Measurements from ENCODE around the gene SEPTIN5.
A peak's percentile ranks its signal among the peaks of the same experiment; 100 is the strongest.
"Not testable (repeated sequence)": the region's sequence is repeated elsewhere in the genome, so short reads cannot be mapped to it uniquely, and the experiment has no call there.

Gene SEPTIN5

DNA sequence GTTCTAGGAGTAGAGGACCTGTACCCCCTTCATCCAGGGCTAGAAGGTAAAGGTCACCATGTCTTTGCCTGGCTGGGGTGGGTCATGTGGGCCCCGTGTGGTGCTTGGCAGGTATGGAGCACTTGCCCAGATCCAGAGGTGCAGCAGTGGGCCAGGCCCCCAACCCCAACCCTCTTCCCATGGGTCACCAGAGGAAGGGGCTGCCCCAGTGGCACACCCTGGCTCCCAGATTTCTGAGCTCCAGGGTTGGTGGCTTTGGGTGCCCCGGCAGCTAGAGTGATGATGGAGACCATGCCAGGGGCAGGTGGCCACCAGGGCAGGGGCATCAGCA lies 6.7 kb downstream of the SEPTIN5 start:
- DNase-seq, result no peak

DNA sequence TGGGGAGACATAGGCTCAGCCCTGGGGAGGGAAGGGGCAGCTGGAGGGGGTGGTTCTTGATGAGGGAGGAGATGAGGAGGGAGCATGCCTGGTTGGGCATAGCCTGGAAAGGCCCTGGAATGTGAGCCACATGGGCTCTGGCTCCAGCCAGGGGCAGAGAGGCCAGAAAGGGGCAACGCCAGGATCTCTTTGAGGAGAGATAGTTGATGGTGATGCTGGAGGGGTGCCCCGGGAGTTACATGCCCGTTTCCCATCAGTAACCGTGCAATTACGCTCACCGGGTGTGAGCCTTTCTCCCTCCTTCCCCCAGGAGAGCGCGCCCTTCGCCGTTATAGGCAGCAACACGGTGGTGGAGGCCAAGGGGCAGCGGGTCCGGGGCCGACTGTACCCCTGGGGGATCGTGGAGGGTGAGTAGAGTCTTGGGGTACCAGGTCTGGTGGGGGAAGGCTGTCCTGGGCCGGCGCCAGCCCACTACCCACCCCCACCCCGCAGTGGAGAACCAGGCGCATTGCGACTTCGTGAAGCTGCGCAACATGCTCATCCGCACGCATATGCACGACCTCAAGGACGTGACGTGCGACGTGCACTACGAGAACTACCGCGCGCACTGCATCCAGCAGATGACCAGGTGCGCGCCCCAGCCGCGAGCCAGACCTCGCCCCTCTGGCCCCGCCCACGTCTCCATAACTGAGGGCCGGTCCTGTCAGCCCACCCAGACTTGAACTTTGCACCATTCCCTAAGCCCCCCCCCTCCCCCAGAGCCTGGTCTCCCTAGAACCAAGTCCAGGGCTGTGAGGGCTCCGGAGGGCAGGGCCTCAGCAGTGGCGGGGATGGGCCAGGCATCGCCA lies 7.3 kb downstream of the SEPTIN5 start:
- DNase-seq, result no peak

DNA sequence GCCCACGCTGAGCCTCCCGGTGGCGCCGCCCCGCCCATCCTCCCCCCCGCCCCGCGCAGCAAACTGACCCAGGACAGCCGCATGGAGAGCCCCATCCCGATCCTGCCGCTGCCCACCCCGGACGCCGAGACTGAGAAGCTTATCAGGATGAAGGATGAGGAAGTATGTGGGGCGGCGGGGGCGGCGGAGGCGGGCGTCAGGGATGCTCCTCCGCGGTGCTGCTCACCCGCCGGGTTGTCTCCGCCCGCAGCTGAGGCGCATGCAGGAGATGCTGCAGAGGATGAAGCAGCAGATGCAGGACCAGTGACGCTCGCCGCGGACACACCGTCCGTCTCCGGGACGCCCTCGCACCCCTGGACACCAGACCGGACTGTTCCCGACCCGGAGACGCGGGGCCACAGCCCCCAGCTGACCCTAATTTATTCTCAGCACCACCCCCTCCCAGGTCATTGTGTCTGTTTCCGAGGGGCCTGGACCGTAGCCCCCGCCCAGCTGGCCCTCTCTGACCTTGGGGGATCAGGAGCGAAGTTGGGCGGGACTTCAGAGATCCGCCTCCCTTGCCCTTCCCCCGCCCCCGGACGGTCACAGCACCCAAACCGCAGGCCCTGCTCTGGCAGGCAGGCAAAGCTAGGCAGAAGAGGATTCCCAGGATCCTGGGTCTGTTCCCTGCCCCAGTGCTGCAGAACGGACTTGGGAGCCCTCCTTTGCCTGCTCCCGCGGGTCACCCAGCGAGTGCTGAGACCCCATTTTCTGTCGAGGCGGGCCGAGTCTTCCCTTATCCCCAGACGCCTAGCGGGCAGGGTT lies 8.1 kb downstream of the SEPTIN5 start:
- no peak for DNase-seq

DNA sequence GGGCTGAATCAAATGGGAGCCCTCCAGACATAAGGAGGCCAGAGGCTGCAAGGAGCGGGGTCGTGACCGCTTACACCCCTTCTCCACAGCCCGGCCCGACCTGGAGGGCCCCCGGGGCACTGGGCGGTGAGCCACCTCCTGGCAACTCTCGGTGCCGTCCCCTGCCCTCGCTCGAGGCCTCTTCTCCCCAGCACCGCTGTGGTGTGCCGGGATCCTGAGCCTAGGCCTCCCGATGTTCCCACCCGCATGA lies 8.6 kb downstream of the SEPTIN5 start:
- DNase-seq, result no peak

DNA sequence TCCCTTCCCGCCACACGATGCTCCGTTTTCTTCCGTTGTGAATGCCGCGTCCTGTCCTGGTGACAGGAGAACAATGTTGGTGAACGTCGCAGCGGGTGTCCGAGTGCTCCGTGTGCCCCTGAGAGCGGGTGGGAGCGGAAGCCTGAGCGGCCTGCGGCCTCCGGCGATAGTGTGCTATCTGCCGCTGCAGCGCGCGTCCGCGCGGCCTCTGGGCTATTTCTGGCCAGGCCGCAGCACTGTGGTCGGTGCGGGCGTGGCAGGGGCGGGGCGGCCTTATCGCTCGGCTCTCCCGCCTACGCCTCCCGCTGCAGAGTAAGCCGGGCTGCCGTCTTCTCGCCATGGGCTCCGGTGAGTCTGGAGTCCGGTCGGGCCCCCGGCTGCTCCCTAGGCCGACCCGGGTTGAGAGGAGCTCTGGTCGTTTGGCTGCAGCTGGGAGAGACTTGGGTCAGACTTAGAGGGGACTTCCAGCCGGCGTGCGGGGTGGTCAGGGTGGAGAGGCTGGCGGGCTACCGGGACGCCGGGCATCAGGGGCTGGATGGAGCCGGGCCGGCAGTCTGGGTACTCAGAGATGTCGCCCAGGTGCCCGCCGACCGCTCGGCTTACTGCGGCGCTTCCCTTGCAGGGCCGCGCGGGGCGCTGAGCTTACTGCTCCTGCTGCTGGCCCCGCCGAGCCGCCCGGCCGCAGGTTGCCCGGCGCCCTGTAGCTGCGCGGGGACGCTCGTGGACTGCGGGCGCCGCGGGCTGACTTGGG lies 9.1 kb downstream of the SEPTIN5 start, which contains the start of gene GP1BB:
GP1BB (plus strand) TSS at position 308 of the 751 bp plus-strand sequence; CDS start at position 339, 31 bp downstream.
- DNase-seq, result no peak

DNA sequence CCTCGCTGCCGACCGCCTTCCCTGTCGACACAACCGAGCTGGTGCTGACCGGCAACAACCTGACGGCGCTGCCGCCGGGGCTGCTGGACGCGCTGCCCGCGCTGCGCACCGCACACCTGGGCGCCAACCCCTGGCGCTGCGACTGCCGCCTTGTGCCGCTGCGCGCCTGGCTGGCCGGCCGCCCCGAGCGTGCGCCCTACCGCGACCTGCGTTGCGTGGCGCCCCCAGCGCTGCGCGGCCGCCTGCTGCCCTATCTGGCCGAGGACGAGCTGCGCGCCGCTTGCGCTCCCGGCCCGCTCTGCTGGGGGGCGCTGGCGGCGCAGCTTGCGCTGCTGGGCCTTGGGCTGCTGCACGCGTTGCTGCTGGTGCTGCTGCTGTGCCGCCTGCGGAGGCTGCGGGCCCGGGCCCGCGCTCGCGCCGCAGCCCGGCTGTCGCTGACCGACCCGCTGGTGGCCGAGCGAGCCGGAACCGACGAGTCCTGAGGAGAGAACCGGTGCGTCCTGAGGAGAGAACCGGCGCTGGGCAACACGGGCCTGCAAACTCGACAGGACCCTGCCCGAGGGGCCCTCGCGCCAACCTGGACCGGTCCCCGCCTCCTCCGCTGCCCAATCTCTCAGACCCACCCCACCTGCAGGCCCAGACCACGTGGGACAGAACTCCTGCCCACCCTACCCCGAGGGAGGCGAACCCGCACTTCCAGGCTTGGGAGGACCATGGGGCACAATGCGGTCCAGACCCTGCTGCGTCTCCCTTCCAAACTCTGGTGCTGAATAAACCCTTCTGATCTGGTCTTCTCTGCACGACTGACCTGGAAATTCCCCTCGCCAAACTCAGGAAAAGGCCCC lies 9.9 kb downstream of the SEPTIN5 start:
- no peak for DNase-seq

DNA sequence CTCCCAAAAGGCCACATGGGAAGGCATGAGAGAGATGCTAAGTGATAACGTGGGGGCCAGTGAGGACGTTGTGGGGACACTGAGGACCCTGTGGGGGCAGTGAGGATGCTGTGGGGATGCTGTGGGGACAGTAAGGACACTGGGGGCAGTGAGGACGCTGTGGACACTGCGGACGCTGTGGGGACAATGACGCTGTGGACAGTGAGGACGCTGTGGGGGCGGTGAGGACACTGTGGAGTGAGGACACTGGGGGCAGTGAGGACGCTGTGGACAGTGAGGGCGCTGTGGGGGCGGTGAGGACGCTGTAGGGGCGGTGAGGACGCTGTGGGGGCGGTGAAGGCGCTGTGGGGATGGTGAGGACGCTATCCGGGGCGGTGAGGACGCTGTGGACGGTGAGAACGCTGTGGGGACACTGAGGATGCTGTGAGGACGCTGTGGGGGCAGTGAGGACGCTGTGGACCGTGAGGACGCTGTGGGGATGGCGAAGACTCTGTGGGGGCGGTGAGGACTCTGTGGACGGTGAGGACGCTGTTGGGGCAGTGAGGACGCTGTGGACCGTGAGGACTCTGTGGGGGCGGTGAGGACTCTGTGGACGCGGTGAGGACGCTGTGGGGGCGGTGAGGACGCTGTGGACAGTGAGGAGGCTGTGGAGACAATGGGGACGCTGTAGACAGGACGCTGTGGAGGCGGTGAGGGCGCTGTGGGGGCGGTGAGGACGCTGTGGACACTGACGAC lies 10.8 kb downstream of the SEPTIN5 start:
- DNase-seq, result no peak

DNA sequence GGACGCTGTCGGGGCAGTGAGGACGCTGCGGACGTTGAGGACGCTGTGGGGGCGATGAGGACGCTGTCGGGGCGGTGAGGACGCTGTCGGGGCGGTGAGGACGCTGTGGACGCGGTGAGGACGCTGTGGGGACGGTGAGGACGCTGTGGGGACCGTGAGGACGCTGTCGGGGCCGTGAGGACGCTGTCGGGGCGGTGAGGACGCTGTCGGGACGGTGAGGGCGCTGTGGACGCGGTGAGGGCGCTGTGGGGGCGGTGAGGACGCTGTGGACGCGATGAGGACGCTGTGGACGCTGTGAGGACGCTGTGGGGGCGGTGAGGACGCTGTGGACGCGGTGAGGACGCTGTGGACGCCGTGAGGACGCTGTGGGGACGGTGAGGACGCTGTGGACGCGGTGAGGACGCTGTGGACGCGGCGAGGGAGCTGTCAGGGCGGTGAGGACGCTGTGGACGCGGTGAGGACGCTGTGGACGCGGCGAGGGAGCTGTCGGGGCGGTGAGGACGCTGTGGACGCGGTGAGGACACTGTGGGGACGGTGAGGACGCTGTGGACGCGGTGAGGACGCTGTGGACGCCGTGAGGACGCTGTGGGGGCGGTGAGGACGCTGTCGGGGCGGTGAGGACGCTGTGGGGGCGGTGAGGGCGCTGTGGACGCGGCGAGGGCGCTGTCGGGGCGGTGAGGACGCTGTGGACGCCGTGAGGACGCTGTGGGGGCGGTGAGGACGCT lies 11.9 kb downstream of the SEPTIN5 start:
- not testable (repeated sequence) for DNase-seq

DNA sequence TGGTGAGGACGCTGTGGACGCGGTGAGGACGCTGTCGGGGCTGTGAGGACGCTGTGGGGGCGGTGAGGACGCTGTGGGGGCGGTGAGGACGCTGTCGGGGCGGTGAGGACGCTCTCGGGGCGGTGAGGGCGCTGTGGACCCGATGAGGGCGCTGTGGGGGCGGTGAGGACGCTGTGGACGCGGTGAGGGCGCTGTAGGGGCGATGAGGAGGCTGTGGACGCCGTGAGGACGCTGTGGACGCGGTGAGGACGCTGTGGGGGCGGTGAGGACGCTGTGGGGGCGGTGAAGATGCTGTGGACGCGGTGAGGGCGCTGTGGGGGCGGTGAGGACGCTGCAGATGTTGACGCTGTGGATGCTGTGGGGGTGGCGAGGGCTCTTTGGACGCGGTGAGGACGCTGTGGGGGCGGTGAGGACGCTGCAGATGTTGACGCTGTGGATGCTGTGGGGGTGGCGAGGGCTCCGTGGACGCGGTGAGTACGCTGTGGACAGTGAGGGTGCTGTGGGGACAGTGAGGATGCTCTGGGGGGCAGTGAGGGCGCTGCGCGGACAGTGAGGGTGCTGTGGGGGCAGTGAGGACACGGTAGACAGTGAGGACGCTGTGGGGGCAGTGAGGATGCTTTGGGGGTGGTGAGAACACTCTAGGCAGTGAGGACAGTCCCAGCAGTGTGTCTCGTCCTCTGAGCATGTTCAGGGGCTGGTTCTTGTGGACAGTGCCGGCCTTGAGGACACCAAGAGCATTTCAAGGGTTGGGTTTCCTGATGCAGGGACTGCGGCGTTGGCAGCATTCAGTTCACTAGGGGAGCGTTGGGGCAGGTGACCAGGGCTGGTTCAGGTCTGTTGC lies 13.2 kb downstream of the SEPTIN5 start:
- DNase-seq, result no peak

DNA sequence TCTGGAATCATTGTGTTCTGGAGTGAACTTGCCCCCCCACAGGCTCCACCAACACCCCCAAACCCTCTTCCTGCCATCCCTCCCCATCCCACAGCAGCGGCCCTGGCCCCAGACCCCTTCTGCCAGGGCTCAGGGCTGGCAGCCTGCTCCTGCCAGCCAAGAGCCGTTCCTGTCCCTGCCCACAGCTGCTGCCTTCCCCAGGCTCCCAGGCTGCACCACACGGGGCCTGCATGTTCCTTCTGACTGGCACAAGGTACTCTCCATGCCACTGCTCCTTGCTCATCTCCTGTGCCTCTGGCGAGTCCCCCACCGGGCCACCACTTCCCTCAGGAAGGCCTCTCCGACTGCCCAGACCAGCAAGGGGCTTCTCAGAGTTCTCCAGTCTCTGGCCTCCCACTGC lies 14.0 kb downstream of the SEPTIN5 start:
- DNase-seq, result no peak

DNA sequence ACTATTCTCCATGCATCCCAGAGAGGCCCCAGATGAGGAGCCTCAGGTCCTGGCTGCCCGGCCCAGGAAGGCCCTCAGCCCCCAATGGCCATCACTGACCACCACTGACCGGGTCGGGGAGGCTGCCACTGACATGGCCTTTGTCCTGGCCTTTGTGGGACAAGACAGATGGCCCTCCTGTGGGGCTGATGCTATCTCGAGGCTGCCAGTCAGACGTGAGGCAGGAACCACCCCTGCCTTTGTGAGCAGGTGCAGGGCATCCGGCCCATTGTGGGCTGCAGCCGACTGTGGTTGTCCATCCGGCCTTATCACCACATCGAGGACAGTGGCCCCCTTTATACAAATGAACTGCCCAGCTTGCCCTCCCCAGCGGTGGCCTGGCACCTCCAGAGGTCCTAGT lies 14.5 kb downstream of the SEPTIN5 start:
- DNase-seq, result no peak

DNA sequence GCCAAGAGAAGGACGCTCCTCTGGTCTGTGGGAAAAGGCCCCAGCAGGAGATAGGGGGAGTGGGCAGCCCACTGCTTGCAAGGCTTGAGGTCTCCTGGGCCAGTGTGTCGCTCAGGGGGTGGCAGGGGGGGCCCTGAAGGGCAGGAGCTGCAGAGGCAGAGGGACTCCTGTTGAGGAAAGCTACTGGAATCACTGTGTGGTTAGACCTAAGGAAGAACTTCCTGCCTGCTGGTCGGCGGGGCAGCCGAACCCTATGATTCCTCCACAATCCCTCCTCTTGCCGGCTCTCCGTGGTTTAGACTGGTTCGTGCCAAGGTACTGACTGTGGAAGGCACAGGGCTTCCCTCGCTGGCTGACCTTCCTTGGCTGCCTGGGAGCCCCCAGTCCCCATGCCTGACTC lies 15.2 kb downstream of the SEPTIN5 start:
- no peak for DNase-seq

DNA sequence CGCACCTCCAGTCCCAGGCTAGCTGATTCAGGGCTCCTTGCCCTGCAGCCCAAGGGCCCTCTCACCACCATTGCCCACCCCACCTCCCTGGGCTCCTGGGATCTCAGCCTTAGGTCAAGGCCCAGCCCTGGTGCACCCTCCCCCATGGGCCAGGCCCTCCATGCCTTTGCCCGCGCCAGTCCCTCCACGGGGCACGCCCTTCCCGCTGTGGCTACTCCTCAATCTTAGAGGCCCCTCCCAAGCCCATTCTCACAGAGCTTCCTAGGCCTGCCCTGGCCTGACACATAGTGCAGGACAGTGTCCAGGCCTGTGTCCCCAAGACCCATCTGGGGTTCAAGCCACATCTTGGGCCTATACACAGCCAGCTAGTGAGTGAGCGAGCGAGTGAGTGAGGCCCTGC lies 15.9 kb downstream of the SEPTIN5 start:
- no peak for DNase-seq

DNA sequence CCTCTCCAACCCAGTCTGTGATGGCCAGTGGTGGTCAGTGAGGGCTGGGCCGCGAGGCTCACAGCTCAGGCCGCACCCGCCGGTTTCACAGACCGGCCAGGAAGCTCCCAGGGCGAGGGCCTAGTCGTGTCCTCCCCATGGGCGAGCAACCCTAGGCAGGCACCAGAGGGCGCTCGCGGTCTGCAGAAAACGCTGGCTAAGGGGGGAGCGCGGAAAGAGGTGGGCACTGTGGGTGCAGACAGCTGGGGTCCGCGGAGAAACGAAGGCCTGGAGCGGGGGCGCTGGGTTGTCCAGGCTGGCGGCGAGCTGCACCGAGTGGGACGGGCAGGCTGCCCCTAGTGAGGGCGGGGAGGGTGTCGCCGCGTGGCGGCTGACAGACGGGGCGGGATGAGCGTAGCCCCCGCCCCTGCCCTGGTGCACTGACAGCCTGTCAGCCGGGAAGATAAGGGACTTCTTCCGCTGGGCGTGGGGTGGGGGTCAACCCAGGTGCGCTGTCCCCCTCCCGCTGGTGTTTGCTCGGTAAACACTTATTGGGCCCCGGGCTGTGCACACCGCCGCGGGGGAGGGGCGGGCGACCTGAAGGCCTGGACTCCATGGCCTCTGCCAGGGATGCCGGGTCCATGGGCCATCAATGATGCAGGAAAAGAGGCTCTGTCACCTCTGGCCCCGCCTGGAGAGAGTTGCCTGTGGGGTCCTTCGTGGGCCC lies 16.5 kb downstream of the SEPTIN5 start:
- DNase-seq, result peak; percentile 79

DNA sequence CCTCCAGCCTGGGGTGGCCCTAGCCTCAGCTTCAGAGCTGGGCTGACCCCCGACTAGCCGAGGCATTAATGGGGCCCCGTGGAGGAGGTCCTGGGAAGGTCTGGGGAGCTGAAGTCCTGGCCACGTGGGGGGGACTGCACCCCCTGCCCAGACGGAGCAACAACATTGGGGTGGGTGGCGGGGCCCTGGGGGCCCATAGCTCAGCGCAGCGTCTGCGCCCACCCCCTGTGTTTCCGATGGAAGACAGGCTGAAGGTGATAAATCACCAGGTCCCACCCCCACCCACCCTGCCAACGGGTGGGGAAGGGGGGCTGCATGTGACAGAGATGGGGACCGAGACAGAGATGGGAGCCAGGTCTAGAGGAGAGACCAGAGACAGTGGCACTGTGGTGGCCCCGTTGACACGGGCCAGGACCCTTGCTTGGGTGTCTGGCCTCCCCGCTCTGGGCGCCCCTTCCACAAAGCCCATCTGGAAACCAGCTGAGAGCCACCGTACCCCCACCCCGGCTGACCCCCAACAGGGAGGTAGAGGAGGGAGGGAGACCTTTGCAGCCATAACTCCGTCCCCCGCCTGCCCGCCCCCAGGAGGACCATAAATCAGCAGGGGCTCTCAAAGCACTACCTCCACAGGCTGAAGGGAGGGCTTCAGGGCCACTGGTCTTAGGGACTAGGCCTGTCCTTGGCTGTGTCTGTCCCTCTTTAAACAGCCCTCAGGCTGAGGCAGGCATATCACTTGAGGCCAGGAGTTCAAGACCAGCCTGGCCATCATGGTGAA lies 17.2 kb downstream of the SEPTIN5 start:
- DNase-seq, result no peak

DNA sequence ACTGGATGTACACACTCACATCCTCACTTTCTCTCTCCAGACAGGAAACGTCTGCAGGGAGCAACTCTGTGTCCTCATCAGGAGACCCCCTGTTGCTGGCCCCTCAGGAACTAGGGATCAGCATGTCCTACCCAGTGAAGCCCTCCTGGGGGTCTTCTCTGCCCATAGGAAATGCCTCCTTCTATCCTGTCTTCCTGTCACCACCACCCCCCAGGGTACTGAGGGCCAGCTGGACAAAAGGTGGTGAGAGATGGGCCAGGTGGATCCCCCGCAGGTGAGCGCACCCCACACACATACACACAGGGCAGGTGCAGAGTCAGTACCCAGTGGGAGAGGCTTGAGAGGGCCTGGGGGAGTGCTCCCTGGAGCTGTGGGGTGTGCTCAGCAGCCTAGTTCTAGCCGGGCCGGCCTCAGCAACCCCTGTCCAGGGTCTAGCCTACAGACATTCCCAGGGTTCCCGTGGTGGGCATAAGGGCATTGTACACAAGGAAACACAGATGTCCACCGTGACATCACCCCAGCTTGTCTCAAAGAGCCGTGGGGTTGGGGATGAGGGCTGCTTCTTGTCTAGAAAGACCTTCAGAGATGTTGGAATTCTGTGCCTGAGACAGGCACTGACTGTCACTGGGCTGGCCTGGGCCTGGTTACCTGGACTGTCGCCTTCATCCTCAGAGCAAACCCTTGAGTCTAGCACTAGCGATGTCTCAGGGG lies 18.3 kb downstream of the SEPTIN5 start:
- DNase-seq, result no peak

DNA sequence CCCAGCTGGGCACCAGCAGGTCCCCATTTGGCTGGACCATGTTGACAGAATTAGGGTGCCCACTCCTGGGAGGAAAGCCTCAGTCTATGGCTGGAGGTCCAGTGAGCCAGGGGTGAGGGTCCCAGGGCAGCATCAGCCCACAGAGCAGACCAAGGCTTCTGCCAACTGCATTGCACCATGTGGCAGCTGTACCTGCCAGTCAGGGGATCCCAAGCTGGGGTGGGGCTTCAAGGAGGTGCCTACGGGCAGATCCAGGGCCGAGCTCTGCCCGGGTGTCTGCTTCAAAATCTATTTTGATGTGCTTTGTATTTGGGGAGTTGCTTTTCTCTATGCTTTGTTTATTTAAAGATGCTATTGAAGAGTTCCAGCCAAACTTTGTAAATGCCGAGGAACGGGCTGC lies 19.5 kb downstream of the SEPTIN5 start:
- no peak for DNase-seq

DNA sequence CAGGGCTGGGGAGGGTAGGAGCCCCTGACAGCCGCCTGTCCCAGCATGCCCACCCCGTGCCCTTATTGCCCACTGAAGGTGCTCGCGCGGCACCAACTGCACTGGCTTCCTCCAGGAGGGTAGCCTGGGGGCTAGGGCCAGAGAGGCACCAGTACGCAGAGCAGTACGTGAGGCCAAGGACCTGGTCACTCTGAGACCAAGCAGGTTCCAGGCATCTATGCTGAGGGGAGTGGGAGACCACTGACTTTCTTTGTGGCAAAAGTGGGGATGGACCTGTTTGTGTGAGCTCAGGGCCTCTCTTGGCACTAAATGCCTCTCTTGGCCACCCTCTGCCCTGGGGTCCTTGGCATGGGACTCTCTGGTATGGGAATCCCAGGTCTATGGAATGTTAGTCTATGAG lies 19.9 kb downstream of the SEPTIN5 start:
- DNase-seq, result no peak
